ENCODE data around the gene CFAP61.
"Not testable (repeated sequence)": the region's sequence is repeated elsewhere in the genome, so short reads cannot be mapped to it uniquely, and the experiment has no call there.

CFAP61 gene

DNA sequence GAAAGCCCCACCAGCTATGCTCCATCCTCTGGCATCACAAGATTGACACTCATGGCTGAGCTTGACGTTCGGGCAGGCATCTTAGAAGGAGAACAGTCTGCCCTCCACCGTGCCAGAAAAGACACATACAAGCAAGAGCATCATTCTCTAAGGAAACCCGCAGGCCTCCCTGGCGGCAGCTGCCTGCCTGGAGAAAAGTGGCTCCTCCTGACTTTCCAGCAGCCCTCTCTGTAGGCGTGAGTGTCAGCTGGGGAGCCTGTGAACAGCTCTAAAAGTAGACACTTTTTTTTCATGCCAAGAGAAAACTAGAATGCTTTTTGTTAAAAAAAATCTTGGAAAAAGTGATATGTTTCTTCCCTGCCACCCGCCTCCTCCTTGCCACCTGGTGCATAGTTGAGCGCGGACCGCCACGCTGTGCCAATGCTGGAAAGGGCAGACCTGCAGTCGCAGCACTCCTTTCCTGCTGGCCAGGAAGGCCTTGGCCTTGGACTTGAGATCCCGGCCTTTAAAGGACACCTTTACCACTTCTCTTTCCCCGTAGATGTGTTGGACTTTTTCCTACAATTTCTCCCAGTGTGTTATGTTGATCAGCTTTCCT is 285.9 kb downstream of the CFAP61 start:
- Mint-ChIP-seq H3K27me3 (peaks cover 2% of the 10 kb centered on the region), H3K27ac (no peak overlapping the region), H3K36me3 (no peaks in the 10 kb centered on the region), H3K4me3 (no peak overlapping the region), H3K4me1 (no peaks in the 10 kb centered on the region), H3K9me3 (no peaks in the 10 kb centered on the region)

DNA sequence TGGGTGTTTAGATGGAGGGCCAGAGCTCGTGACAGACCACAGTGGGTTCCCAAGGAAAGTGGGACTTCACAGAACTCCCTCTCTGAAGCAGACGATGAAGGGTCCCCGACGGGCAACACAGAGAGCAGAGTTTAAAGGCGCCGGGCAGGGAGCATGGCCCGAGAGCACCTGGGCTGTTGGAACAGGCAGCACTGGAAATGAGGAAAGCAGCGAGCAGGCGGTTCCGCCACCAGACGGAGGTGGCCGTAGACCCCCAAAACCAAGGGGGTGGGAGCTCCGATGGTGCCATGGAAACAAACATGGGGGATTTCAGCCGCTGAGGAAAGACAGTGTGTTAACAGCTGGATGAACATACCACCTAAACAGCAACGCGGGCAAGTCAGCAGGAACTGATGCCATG is 288.1 kb downstream of the CFAP61 start:
- Mint-ChIP-seq H3K36me3 (no peaks in the 10 kb centered on the region), H3K9me3 (no peaks in the 10 kb centered on the region), H3K4me1 (no peaks in the 10 kb centered on the region), H3K27ac (no peak overlapping the region), H3K27me3 (peaks cover 5% of the 10 kb centered on the region), H3K4me3 (no peak overlapping the region)

DNA sequence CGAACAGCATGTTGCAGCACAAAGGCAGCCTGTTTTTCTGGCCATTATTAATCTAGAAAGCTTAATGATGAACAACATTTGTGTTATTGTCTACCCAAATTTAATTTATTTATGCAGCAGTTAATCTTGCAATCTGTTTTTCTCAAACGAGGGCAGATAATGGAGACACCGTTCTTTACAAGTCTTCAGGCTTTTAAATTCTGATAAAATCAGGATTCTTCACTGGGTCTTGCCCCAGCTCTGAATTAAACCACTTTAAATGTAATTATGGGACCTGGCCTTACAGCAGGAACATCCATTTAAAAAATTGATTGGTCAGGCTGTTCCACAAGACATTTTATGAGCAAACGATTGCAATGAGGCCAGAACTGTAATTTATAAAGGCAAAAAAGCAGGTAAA is 289.0 kb downstream of the CFAP61 start:
- no peaks in the 10 kb centered on the region for H3K9me3 Mint-ChIP-seq
- no peaks in the 10 kb centered on the region for H3K4me1 Mint-ChIP-seq
- no peaks in the 10 kb centered on the region for H3K36me3 Mint-ChIP-seq
- no peak overlapping the region for H3K4me3 Mint-ChIP-seq
- peaks cover 5% of the 10 kb centered on the region for H3K27me3 Mint-ChIP-seq
- H3K27ac Mint-ChIP-seq = no peak overlapping the region

DNA sequence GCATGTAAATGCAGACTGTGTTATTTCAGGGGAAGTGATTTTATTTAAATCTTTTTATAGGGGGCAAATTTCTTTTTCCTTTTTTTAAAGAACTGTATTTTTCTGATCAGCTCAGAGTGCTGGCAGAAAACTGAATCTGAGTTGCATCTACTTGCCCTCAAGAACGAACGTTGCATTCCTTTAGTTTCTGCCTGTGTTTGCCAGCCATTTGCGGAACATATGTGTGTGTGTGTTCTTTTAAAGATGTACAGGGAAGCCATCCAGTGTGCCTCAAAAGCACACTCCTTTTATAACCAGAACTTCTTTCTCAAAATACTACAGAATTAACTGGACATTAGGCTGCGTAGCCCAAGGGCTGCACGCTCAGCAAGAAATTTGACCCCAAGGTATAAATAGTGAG is 289.7 kb downstream of the CFAP61 start:
- no peak overlapping the region for H3K4me3 Mint-ChIP-seq
- H3K4me1 Mint-ChIP-seq = no peaks in the 10 kb centered on the region

DNA sequence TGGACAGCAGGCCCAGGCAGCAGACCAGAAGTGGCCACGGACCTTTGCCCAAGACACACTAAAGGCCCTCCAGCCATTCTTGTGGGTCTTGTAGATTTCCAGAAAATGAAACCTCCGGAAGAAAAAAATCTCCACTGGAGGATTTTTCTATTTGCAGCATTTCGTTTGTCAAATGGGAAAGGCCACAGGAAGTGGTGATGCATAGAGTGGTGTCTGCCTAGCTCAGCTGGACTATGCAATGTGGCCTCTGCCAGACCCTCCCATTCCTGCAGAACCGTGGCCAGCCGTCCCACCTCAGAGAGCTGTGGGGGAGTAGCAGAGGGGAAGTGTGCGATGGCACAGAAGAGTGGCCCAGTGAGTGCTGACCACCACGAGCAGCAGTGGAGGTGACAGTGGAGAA is 291.6 kb downstream of the CFAP61 start:
- H3K9me3 Mint-ChIP-seq = peaks cover 5% of the 10 kb centered on the region
- H3K36me3 Mint-ChIP-seq = peaks cover 1% of the 10 kb centered on the region
- peaks cover 15% of the 10 kb centered on the region for H3K27me3 Mint-ChIP-seq
- no peak overlapping the region for H3K27ac Mint-ChIP-seq
- H3K4me3 Mint-ChIP-seq = no peak overlapping the region
- H3K4me1 Mint-ChIP-seq = no peaks in the 10 kb centered on the region

More for the DNA sequence above, 289.7 kb downstream of the CFAP61 start:
- Mint-ChIP-seq H3K27ac (no peak overlapping the region), H3K27me3 (peaks cover 7% of the 10 kb centered on the region), H3K36me3 (no peaks in the 10 kb centered on the region), H3K9me3 (peaks cover 2% of the 10 kb centered on the region)

DNA sequence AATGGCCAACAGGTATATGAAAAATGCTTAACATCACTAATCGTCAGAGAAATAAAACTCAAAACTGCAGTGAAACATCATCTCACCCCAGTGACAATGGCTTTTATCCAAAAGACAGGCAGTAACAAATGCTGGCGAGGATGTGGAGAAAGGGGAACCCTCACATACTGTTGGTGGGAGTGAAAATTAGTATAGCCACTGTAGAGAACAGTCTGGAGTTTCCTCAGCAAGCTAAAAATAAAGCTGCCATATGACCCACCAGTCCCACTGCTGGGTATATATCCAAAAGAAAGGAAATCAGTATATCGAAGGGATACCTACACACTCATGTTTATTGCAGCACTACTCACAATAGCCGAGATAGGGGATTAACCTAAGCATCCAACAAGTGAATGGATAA is 292.1 kb downstream of the CFAP61 start:
- Mint-ChIP-seq H3K36me3 (peaks cover 1% of the 10 kb centered on the region), H3K27me3 (peaks cover 15% of the 10 kb centered on the region), H3K4me1 (no peaks in the 10 kb centered on the region), H3K9me3 (peaks cover 5% of the 10 kb centered on the region), H3K27ac (no peak overlapping the region), H3K4me3 (no peak overlapping the region)

DNA sequence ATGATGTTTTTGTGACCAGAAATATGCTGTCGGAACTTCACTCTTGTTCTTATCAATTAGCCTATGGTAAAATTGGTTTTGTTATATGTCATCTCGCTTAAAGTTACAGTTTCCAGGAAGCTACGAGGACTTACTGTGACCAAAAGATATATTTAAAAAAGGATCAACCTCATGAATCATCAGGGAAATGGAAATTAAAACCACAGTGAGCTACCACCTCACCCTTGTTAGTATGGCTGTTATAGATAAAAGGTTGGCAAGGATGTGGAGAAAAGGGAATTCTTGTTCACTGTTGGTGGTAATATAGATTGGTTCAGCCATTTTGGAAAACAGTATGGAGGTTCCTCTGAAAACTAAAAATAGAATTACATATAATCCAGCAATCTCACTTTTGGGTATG is 301.2 kb downstream of the CFAP61 start:
- no peak overlapping the region for H3K27ac Mint-ChIP-seq
- no peaks in the 10 kb centered on the region for H3K4me1 Mint-ChIP-seq
- H3K27me3 Mint-ChIP-seq = peaks cover 14% of the 10 kb centered on the region
- H3K4me3 Mint-ChIP-seq = no peak overlapping the region
- H3K36me3 Mint-ChIP-seq = peaks cover 3% of the 10 kb centered on the region
- H3K9me3 Mint-ChIP-seq = no peaks in the 10 kb centered on the region

DNA sequence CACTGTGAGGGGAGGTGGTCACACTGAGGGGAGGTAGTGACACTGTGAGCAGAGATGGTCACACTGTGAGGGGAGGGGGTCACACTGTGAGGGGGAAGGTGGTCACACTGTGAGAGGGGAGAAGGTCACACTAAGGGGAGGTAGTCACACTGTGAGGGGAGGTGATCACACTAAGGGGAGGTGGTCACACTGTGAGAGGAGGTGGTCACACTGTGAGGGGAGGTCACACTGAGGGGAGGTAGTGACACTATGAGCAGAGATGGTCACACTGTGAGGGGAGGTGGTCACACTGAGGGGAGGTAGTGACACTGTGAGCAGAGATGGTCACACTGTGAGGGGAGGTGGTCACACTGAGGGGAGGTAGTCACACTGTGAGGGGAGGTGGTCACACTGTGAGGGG is 303.2 kb downstream of the CFAP61 start:
- H3K36me3 Mint-ChIP-seq, H3K4me3 Mint-ChIP-seq, H3K27ac Mint-ChIP-seq, H3K9me3 Mint-ChIP-seq: not testable (repeated sequence)
- H3K27me3 Mint-ChIP-seq = peaks cover 16% of the 10 kb centered on the region
- H3K4me1 Mint-ChIP-seq = peaks cover 11% of the 10 kb centered on the region

DNA sequence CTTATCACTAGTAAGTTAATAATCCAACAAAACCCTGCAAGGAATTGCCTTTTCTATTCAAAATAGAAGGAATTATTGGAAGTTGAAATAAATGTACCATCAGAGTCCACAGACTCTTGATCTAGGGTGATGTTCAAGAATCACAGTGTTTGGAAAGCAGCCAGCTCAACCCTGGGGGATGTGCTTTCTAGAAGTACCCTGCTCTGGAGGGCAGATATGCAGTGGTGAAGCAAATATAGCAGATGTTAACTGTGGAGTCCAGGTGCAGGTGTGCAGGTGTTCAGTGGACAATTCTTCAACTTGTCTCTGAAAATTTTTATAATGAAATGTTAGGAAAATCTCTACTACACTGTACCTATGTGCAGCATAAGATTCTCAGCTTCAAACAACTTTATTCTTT is 306.5 kb downstream of the CFAP61 start:
- no peak overlapping the region for H3K4me3 Mint-ChIP-seq
- H3K27ac Mint-ChIP-seq = no peak overlapping the region
- H3K36me3 Mint-ChIP-seq = peaks cover 2% of the 10 kb centered on the region
- no peaks in the 10 kb centered on the region for H3K9me3 Mint-ChIP-seq
- peaks cover 18% of the 10 kb centered on the region for H3K4me1 Mint-ChIP-seq
- H3K27me3 Mint-ChIP-seq = peaks cover 28% of the 10 kb centered on the region

DNA sequence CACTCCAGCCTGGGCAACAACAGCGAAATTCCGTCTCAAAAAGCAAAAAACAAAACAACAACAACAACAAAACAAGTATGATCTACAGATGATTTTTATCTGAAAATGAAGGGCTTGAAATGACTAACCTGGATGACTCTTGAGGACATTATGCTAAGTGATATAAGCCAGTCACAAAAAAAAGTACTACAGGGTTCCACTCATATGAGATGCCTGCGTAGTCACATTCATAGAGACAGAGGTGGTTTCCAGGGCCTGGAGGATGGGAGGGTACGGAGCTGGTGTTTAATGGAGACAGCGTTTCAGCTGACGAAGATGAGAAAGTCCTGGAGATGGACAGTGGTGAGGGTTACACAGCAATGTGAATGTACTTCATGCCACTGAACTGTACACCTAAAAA is 307.3 kb downstream of the CFAP61 start:
- Mint-ChIP-seq H3K27ac (no peak overlapping the region), H3K36me3 (no peaks in the 10 kb centered on the region), H3K4me3 (no peak overlapping the region), H3K27me3 (peaks cover 25% of the 10 kb centered on the region), H3K4me1 (peaks cover 18% of the 10 kb centered on the region), H3K9me3 (no peaks in the 10 kb centered on the region)

DNA sequence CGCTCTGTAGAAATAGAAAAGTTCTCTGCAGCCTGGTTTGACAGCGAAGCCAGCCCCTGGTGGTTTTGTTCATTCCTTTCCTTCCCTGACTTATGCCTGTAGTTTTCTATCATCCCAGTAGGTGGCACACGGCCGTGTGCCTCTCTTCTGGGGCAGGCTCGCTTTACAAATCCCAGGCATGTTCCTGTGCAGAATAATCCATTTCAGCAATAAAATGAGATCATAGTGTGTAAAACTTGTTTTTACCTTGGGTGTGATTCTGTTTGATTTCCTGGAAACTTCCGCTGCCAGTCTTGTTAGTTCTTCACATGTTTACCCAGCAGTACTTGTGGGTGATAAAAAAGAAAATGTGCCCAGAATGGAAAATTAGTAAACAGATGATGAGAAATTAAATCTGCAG is 308.1 kb downstream of the CFAP61 start:
- peak overlapping the region; percentile 56 for H3K4me3 Mint-ChIP-seq

DNA sequence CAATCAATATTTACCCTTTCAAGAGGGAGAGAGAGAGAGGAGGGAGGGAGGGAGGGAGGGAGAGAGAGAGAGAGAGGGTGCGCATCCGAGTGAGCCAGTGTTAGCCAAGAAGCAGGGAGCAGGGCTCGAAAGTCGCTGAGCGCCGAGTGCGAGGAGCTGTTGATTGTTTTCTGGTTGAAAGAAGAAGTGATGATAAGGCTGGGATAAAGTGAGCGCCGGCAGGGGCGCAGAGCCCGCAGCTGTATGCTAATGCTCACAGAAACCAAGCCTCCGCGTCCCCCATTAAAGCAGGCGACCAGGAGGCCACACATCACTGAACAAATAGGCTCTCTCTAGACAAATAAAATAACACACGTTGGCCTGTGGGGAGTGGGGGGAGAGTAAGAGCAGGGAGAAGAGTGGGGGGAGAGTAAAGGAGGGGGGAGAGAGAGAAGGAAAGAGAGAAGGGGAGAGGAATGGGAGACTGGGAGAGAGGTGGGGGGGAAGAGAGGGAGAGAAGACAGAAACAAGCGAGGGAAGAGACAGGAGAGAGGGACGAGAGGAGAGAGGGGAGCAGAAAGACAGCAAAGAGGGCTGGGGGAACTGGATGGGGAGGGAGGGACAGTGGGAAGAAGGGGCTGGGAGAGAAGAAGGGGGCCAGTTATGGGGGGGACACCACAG is 310.6 kb downstream of the CFAP61 start:
- Mint-ChIP-seq H3K4me1 (peaks cover 21% of the 10 kb centered on the region), H3K27me3 (peaks cover 37% of the 10 kb centered on the region), H3K9me3 (no peaks in the 10 kb centered on the region), H3K36me3 (no peaks in the 10 kb centered on the region), H3K27ac (no peak overlapping the region), H3K4me3 (no peak overlapping the region)

More for the DNA sequence above, 308.1 kb downstream of the CFAP61 start:
- peaks cover 28% of the 10 kb centered on the region for H3K27me3 Mint-ChIP-seq
- H3K4me1 Mint-ChIP-seq = peaks cover 18% of the 10 kb centered on the region
- no peaks in the 10 kb centered on the region for H3K36me3 Mint-ChIP-seq
- peak overlapping the region; percentile 19 for H3K27ac Mint-ChIP-seq
- H3K9me3 Mint-ChIP-seq = no peaks in the 10 kb centered on the region

DNA sequence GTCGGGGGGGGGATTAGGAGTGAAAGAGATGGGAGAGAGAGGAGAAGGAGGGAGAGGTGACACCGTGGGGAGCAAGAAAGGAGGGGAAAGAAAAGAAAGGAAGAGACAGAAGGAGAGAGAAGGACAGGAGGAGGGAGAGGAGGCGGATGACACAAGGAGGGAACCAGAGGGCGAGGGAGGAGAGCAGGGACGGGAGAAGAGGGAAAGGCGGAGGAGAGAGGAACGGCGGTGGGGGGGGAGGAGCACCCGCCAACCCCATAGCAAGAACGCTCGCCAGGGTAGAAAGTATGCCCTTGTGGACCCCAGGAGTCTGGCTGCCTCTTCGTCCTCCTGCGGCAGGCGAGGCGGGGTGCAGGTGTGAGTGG is 311.1 kb downstream of the CFAP61 start:
- H3K27me3 Mint-ChIP-seq = peaks cover 37% of the 10 kb centered on the region
- H3K4me1 Mint-ChIP-seq = peaks cover 21% of the 10 kb centered on the region
- no peaks in the 10 kb centered on the region for H3K36me3 Mint-ChIP-seq
- H3K9me3 Mint-ChIP-seq = no peaks in the 10 kb centered on the region
- no peak overlapping the region for H3K27ac Mint-ChIP-seq
- no peak overlapping the region for H3K4me3 Mint-ChIP-seq

DNA sequence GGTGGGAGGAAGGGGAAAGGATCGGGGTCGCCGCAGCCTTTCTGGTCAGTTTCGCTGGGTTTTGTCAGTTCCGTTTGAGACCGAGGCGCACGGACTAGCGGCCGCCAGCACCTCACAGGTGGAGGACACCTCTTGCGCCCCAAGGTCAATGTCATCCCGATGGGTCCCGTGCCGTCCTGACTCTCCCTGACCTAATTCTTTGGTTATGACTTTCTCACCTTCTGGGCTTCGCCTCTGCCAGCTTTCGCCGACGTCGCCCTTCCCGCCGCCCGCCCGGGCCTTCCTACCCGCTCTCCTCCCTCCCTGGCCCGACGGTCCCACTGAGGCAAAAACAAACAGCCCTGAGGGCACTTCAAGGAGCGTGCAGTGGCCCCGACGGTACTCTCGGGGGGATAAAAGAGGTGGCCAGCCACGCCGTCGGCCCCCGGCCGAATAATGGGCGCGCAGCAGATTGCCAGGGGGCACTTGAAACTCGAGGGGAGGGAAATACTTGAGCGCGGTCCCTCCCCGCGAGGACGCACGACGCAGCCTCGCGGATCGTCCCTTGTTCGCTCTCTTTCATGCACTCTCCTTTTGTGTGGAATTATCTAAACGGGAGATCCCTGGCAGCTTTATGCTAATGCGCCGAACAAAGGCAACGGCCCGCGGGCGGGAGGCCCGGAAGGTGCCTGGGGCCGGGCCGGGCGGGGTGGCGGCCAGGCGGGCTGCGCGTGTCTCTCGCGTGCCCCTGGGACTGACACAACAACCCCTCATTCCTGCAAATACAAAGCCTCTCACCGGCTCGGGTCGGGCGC is 311.7 kb downstream of the CFAP61 start:
- Mint-ChIP-seq H3K9me3 (no peaks in the 10 kb centered on the region), H3K4me1 (peaks cover 21% of the 10 kb centered on the region), H3K27ac (no peak overlapping the region), H3K27me3 (peaks cover 37% of the 10 kb centered on the region), H3K36me3 (no peaks in the 10 kb centered on the region), H3K4me3 (no peak overlapping the region)

DNA sequence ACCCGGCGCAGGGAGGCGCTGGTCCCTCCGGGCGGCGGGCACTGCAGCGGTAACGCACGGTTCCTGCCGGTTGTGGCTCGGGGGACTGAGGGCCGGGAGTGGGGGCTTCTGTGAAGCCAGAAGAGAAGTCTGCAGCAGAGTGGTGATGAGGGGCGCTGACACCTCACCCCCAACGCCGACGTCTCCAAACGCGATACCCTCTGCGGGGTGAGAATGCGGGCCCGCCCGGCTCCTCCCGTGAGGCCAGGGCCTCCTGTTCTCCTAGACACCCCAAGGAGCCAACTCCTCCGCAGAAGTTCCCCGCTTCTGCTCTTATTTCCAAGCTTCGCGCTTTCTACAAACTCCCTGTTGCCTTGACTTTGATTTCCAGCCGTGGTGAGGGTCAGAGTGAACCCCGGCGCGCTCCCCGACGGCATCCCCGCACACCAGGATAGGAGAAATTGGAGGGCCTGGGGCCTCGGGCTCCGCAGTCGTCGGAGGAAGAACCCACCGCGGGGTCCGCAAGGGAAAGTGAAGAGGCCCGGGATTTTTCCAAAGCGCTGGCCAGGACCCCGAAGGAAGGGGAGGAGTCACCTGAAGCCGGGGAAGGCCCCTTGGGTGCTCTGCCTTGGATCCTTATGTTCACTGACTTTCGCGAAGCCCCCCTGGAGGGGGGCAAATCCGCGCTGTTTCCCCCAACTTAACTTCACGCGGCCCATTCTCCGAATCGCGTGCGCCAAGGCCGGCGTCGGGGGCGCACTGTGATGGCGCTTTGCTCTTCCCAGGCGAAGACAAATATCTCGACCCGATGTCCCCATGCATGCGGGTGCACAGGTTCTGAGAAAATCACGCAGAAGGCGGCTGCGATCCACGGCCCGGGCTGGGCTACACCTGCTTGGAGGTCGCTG is 312.5 kb downstream of the CFAP61 start:
- Mint-ChIP-seq H3K9me3 (no peaks in the 10 kb centered on the region), H3K27me3 (peaks cover 35% of the 10 kb centered on the region), H3K4me3 (peak overlapping the region; percentile 26), H3K36me3 (no peaks in the 10 kb centered on the region), H3K4me1 (peaks cover 18% of the 10 kb centered on the region), H3K27ac (no peak overlapping the region)

All from activated naive CD4-positive, alpha-beta T cell treated with anti-CD3 and anti-CD28 coated beads, Interleukin-2, amount 50 U/mL, for 24 hours (primary cell).